HG02970 (cell line): Measurements from ENCODE around the gene GRIK4.
"Not testable (repeated sequence)": the region's sequence is repeated elsewhere in the genome, so short reads cannot be mapped to it uniquely, and the experiment has no call there.

Experiments used
- ATAC-seq: cut with Tn5 transposase; IDR thresholded peaks from one replicate; pipeline ENCODE4 v1.9.1; 2021; ENCODE audit warnings: mild to moderate bottlenecking, moderate library complexity, moderate number of reproducible peaks; ENCODE audit not compliant: unreplicated experiment, low FRiP score

GRIK4 gene

DNA sequence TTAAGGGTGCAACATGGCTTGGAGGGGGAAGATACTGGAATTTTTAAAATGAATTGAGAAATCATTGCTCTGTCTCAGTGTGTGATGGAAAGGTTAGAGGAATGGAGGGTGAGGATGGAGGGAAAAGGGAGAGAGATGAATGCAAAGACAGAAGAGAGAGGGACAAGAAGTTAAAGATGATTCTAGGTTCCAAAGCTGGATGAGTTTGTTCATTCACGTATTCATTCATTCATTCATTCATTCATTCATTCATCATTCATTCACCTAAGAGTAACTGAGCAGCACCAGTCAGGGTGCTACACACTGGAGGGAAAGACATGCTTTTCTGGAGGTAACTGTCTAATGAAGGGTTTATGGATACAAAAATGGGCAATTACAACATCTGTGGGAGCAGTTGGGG lies 209.2 kb downstream of the GRIK4 start:
- ATAC-seq: no peak

DNA sequence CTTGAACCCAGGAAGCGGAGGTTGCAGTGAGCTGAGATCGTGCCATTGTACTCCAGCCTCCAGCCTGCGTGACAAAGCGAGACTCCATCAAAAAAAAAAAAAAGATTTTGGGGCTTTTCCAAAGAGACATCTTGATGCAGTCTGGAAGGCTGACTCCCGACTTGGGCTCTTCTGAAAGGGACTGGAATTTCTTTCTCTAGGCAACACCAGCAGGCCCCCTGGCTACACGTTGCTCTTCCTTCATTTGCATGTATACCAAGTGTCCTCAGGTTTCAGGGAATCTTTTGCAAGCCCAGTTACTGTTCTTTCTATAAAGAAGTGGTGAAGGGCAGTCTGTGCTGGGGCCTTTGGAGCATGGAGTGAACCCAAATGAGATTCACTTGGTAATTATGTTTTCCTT lies 211.0 kb downstream of the GRIK4 start:
- no peak for ATAC-seq

- no peak for ATAC-seq
Measured at GRCh38 chr11:120723751-120724150, 212.2 kb downstream of the GRIK4 start.

DNA sequence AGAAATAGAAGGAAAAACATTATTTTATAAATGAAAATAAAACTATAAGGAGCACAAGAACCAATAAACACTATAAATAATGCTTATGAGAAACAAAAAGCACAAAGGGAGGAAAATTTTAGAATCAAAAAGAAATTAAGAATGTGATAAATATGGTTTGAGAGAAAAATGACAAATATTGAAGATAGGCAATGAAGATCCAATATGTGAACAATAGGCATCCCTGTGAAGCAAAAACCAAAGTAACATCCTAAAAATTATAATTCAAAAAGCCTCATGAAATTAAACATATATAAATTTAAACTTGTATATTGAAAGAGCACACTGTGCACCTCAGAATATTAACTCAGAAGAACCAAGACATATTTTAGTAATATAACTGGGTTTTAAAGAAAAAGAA lies 216.2 kb downstream of the GRIK4 start:
- no peak for ATAC-seq

- ATAC-seq: no peak
Measured at GRCh38 chr11:120735035-120735434, 223.5 kb downstream of the GRIK4 start.

DNA sequence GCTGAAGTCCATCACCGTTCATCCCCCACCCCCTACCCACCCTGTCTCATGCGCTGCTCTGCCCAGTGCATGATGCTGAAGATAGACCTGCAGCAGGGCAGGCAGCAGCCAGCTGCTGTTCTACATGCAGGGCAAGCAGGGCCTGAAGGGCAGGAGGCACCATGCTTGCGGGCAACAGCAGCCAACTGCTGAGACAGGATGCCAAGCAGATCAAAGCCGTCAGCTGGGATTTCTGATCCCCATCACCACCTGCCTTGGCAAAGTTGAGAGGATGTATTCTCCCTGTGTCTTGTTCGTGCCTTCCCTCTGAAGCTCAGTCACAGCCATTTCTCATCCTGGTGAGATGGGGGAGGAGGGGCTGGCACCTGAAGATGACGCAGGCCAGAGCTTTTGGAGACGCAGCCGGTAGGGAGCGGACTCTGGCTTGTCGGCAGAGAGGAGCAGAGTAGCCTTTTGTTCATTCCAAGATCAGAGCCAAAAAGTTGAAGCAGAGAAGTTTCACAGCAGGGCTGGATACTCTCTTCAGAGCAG lies 227.0 kb downstream of the GRIK4 start:
- ATAC-seq: no peak

- ATAC-seq: no peak
Measured at GRCh38 chr11:120739780-120740179, 228.2 kb downstream of the GRIK4 start.

- no peak for ATAC-seq
Measured at GRCh38 chr11:120740380-120740779, 228.8 kb downstream of the GRIK4 start.

DNA sequence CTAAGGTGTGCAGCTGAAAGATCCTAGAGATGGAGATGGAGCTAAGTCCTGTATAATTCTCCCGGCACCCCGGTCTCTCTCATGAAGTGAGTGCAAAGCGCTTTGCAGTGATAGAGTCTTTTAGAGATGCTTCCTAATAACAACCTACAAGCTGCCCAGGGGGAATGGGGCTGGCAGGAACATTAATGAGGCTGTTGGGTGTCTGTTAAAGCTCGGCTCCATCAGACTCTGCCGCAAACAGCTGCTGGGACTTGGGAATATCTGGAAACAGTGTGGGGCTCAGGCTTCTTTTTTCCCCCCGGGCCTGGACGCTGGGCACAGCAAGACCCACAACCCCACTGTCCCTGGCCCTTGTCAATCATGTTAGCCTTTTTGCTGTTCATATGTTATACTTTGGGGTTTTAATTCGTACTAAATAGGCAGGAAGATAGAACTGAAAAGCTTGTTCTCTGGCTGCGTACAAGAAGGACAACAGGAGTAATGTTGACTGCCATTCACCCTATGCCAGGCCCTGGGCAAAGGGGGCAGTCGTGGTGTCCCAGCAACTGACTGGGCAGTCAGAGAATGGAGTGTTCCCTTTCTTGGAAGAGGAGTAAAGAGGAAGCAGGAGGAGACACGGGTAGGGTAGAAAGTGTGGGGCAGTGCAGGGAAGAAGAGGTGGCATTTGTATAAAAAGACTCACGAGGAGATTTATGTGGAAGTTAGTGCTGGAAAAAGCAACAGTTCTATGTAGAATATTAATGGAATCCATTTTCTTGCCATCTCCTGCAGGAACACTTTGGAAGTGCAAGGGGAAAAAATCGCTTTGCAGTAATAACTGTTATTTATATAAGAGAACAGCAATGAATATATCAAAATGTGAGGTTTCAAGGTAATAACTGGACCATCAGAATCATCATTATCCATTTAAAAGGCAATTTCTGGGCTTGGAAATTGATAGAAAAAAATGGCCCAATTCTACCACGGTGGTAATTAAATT lies 232.8 kb downstream of the GRIK4 start:
- no peak for ATAC-seq

DNA sequence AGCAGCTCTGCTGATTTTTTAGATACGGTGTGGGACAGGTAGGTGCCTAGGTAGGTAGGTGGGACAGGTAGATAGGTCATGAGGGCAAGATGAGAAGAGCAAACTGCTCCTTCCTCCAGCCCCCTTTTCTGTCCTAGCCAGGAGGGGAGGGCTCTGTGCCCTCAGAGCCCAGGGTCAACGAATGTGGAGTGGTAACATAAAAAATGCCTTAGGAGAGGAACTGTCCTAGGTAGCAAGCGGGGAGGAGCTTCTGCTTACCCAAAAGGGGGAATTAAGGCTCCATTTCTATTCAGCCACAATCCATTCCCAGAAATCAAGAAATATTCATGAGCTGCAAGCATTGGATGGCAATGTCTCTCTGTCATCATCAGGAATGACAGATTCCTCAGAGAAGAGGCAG lies 234.8 kb downstream of the GRIK4 start:
- no peak for ATAC-seq

- no peak for ATAC-seq
Measured at GRCh38 chr11:120746836-120747609, 235.5 kb downstream of the GRIK4 start.

DNA sequence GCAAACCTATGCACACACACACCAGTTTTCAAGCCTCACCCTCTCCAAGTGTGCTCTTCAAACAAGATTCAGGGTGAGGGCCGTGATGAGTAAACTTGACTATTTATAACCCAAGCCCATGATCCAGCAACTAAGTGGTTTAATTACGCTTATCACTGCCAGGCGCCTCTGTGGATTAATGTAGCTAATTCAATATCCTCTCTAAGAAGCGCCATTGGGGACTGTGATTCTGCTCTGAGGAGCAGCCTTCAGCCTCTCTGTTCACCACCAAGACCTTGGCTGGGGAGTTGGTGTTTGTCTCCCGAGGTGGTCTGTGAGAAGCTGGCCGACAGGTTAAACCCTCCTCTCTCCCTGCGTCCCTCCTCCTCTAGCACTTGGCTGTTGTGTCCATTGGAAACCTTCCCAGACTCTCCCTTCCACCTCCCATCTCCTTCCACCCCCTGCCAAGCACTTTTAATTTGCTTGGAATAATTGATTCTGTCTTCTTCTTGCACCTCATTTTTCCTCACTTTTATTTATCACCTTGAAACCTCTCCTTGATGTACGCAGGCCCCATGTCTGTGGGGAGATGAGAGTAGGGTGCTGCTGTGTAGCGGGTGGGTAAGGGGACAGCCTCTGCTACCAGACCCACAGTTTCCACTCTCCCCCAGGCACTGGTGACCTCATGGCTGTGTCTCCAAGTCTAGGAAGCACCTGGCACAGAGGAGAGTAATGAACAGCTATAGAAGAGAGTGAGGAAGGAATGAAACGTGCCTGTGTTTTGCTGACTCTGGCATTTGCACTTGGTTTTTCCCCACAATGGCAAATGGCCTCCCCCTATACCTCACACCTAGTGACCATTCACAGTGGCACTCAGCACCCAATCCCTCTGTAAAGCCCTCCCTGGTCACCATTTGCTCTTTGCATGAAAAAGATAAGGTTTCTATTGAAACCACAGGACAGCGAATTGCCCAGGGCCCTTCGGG lies 236.6 kb downstream of the GRIK4 start:
- no peak for ATAC-seq

DNA sequence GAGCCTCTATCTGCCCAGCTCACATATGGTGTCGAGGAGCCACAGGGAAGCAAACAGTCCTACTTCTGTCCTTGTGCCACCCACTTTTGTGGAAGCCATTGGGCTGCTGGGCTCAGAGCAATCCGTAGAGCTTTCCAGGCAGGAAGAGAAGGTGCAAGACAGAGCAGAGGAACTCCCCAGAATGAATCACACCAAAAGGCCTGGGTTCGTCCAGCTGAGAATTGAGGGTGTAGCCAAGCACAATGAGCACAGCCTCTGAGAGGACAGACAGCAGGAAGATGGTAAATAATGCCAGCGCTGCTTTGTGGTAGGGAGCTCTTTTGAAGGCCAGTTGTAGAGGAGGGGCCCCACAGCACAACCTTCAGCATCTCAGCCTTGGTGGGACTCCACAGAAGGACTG lies 237.8 kb downstream of the GRIK4 start:
- ATAC-seq: no peak

DNA sequence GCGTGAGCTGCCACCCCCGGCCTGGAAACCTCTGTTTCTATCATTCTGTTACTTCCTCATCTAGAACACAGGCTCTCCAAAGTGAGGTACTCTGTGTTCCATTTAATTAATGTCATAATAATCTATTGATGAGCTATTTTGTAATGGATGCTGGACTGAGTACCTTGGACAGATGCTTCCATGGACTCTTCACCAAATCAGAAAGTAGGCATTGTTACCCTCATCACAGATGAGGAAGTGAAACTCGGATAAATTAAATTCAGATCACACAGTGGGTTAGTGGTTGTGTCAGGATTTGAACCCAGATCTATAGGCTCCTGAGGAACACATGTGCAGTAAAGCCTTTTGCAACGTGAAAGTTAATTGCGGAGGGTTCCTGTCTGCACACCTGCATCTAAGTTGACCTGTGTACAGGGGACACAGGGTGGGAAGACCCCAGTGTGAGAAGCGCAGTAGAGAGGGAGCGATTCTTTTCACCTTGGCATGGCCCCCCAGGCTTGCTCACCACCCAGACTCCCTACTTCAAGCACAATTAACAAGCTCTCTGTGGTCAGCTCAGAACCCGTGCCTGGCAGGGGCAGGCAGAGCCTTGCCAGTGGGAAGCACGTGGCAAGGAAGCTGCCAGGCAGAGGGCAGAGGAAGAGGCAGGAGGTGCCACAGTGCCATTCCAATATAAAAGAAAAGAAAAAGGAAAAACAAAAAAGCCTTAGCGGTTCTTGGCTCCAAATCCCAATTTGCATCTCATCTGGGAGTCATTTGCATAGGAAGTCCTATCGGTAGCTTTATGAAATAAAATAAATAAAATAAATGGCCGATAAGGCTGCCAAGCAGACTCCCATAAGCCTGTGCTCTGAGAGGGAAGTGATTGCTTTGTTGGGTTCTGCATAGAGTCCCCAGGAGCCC lies 239.3 kb downstream of the GRIK4 start:
- ATAC-seq: no peak

DNA sequence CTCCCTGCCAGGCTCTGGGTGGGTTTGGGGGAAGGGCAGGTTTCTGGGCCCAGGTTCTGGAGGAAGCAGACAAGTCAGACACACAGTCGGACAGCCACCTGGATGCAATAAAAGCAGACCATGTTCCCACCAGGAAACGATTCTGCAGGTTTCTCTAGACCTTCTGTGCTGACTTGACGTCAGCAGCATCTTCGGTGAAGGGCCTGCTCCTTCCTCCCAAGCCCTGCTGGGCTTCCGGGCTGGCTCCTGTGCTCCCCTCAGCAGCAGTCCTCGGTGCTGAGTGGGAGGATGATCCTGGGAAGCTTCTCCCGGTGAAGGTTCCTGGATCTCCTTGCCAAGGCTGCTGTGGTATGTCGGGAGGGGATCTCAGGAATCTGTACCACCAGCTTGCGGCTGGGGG lies 240.0 kb downstream of the GRIK4 start:
- no peak for ATAC-seq

DNA sequence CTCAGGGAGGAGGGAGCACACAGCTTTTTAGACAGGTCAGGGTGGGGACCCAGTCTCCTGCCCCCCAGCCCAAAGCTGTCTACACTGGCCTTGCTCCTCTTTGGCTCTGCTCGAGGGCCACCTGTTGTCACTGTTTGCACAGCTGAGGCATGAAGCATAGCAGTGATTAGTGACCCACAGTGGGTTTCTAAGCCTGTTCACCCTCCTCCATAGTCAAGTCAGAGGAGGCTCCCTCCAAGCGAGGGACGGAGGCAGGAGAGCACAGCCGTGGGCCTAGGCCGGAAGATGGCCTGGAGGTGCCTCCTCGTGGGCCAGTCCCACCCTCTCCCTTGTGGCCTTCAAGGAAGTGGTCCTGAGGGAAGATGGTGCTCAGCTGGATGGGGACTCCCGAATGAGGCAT lies 241.1 kb downstream of the GRIK4 start:
- no peak for ATAC-seq

- no peak for ATAC-seq
Measured at GRCh38 chr11:120756931-120757330, 245.4 kb downstream of the GRIK4 start.

GRCh38 chr11:120759046-120759445 lies 247.5 kb downstream of the GRIK4 start:
- ATAC-seq: no peak

- not testable (repeated sequence) for ATAC-seq
Measured at GRCh38 chr11:120765710-120766109, 254.2 kb downstream of the GRIK4 start.
